HG03565 (cell line): ENCODE data around the gene GPR162.
A peak's percentile ranks its signal among the peaks of the same experiment; 100 is the strongest.
"Not testable (repeated sequence)": the region's sequence is repeated elsewhere in the genome, so short reads cannot be mapped to it uniquely, and the experiment has no call there.

Experiments used
- ATAC-seq: cut with Tn5 transposase; IDR thresholded peaks from one replicate; pipeline ENCODE4 v1.9.1; 2021; ENCODE audit warnings: mild to moderate bottlenecking, moderate library complexity; ENCODE audit not compliant: unreplicated experiment

Gene GPR162

DNA sequence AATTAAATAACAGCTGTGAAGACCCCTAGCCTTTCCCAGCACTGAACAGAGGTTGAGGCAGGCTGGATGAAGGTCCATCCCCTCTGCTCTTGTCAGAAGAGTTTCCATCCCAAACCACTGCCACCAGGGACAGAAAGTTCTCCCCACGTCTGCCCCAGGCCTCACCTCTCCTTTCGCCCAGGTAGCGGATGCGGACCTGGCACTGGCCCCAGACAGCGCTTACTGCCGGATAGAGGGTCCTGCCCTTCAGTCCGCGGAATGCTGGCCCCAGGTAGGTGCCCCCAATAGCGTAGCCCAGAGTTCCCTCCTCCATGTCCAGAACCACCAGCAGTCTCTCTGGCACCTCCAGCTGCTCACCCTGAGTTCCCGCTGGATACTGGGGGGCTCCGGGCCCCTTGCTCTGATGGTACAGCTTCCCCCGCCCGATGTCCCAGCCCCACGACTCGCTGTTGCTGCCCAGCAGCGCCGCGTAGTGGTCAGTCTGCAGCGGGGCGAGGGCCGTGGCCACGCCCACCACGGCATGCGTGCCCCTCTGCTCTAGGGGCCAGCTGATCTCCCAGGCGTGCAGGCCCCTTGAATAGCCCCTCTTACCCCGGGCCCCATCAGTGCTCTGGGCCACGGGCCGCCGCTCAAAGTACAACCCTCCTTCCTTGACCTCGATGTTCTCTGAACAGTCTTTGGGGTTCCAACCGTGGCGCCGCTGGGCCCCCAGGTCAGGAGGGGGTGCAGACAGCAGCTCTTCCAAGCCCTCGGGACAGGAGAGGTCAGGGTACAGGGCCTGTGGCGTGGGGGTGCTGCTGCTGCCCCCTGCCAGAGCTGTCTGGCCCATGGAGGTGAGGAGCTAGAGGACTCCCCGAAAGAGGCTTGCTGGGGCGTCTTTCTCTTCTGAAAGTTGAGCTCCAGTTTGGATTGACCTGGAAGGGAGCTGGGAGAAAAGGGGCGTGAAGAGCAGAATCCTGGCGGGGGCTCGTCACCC lies 50.7 kb downstream of the GPR162 start:
- ATAC-seq, result no peak

DNA sequence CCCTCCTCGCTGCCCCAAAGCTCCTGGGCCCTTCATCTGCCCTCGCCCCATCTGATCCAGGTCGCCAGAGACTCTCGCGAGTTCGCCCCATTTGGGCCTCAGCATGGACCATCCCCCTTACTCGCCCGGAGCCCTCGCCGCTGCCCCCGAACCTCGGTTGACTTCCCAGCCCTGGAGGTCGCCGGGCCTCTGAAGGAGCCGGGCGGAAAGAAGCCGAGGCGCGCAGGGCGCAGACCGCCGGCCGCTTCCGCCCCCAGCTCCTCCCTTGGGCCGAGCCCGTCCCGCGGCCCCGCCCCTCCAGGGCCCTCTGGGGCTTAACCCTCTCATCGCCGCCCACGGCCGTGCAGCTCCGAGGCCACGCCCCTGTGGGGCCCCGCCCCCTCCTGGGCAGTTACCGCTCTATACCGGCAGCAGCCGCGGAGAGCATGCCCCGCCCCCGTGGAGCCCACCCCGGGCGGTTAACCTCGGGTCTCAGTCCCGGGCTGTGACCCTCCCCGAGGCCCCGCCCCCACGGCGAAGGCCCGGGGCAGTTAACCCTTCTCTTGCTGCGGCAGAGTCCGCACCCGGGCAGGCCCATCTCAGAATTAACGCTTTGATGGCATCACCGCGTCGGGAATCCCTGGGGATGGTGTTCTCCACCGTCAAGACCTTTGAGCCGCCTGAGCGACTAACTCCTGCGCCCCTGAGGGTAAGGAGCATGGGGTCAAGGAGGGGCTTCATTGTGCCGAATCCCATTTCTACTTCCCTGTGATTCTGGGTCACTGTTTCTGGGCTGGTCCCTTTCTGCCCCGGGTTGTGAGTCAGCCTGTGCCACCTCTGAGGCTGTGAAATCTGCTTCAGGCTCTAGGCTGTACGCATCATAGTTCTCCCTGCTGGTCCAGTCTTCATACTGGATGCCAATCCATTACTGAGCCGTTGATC lies 51.7 kb downstream of the GPR162 start, which contains the start of gene SPSB2:
Gene SPSB2 (minus strand): TSS at position 210 of the 921 bp plus-strand sequence. CDS start 402 bp downstream, outside the sequence.
- peak; percentile 66 for ATAC-seq

DNA sequence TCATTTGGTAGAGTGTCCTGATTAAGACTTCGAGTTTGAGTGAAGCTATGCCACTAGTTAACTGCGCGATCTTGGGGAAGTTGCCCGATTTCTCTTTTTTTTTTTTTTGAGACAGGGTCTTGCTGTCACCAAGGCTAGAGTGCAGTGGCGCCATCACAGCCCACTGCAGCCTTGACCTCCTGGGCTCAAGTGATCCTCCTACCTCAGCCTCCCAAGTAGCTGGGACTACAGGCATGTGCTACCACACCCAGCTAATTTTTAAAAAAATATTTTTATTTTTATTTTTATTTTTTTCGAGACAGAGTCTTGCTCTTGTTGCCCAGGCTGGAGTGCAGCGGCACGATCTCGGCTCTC lies 52.4 kb downstream of the GPR162 start:
- not testable (repeated sequence) for ATAC-seq
